ENCODE results near the gene MAP3K4.

MAP3K4 gene

DNA sequence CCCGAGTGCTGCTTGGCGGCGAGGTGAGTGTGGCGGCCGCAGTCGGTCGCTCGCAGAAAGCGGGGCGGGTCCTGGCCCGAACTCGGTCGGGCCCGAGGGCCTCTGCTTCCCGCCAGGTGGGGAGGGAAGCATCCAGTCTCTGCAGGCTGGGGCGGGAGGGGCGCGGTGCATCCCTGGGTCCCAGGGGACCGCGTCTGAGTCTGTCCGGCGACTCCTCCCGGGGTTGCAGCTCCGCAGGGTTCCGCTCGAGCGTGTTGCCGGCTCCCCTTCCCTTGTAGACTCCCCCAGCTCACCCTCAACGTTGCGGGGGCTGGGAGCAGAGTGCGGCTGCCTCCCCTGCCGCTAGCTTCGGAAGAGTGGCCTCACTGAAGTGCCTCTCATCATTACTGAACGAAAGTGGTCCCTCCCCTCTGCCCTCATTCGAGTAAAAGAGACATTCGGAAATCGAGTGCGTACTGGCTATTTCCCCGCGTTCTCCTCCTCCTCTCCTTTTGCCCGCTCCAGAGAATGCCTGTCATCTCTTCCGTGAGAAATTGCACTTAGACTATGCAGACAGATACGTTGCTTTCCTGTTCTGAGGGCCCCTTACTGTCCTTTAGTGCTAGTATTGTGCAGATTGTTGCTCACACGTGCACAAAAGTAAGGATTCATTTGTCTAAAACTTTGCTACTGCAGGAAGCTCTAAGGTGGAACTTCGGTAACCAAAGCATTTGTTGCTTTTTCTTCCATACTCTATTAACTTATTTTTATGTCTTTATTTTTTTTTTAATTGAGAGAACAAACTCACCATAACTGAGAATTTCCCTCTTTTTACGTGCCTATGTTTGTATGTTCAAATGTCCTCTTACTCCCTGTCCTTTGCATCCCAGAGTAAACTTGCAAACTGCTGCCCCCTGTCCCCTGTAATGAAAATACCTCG is 751 bp downstream of the MAP3K4 start:
- peak overlapping the region; percentile 76 for H3K4me3 ChIP-seq (ENCODE audit: low read depth, low read length)
- TF ChIP-seq, protein P1, sequence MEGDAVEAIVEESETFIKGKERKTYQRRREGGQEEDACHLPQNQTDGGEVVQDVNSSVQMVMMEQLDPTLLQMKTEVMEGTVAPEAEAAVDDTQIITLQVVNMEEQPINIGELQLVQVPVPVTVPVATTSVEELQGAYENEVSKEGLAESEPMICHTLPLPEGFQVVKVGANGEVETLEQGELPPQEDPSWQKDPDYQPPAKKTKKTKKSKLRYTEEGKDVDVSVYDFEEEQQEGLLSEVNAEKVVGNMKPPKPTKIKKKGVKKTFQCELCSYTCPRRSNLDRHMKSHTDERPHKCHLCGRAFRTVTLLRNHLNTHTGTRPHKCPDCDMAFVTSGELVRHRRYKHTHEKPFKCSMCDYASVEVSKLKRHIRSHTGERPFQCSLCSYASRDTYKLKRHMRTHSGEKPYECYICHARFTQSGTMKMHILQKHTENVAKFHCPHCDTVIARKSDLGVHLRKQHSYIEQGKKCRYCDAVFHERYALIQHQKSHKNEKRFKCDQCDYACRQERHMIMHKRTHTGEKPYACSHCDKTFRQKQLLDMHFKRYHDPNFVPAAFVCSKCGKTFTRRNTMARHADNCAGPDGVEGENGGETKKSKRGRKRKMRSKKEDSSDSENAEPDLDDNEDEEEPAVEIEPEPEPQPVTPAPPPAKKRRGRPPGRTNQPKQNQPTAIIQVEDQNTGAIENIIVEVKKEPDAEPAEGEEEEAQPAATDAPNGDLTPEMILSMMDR (IDR thresholded peaks at IDR 0.05; ENCODE audit: low read depth, low read length, missing control alignments) = peak; percentile 84
- DNase-seq (ENCODE audit: low read depth) = no peak
- in situ Hi-C loops (cut with HindIII; ENCODE audit: low sequenced_read_pairs) = loop anchor here (10.0 kb wide), 1 partner anchor 52 kb away; no protein-coding TSS in a partner anchor

DNA sequence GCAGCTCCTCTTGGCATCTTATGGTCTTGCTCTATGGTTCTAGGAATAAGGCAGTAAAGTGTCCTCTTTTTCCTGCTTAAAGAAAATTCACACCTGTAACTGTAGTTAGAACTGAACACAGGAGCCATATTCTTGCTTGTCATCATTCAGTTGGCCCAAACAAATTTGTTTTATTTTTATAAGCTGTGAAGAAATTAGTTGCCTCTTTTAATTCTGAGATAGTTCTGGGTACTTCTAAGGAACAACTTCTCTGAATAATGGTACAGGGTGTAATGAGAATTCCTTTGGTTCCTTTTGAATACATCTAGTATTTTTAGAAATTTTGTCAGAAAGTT is 1.4 kb downstream of the MAP3K4 start:
- TF ChIP-seq, protein P1 (IDR thresholded peaks at IDR 0.05; ENCODE audit: low read depth, low read length, missing control alignments) = no peak
- peak overlapping the region; percentile 76 for H3K4me3 ChIP-seq (ENCODE audit: low read depth, low read length)
- in situ Hi-C loops (cut with HindIII; ENCODE audit: low sequenced_read_pairs) = loop anchor here (10.0 kb wide), 1 partner anchor 52 kb away; no protein-coding TSS in a partner anchor
- DNase-seq (ENCODE audit: low read depth) = no peak

DNA sequence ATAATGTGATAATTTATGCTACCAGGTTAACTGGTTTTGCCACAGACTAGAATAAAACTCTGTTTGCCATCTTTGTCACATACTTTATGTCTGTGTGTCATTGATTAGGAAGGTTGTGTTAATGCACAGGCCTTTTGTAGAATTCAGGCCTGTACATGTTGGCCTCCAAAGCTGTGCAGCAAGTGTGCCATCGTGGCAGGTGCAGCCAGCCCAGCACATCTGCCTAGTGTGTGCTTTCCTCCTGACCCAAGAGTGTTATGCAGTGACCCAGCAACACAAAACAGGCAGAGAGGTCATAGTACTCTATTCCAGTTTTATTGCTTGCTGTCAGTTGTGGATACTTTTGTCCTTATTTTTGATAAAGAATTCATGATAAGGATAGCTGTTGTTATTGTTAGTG is 3.7 kb downstream of the MAP3K4 start:
- in situ Hi-C loops (cut with HindIII; ENCODE audit: low sequenced_read_pairs) = loop anchor here (10.0 kb wide), 1 partner anchor 50 kb away; no protein-coding TSS in a partner anchor
- H3K4me3 ChIP-seq (ENCODE audit: low read depth, low read length) = no peak overlapping the region
- TF ChIP-seq, protein P1 (IDR thresholded peaks at IDR 0.05; ENCODE audit: low read depth, low read length, missing control alignments) = no peak
- DNase-seq (ENCODE audit: low read depth) = no peak

DNA sequence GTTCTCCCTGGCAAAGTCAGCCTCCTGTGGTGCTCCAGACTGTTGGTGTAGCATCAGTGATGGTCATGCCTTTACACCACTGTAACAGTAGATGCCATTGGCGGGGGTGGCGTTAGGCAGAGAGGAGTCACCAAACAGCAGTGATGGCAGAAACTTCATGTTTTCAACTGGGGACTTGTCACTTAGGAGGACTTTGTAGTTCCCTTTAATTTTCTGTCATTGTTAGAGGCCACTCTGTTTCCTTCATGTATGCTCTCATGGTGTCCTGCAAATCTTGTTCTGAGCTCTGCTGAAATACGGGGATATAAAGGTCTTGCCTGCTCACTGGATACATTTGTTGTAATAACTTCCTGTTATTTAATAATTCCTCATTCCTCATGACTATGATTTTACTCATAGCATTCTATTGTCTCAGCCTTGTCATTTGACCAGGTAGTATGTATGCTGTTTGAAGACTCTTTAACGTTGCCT is 4.6 kb downstream of the MAP3K4 start:
- no peak for DNase-seq (ENCODE audit: low read depth)
- no peak overlapping the region for H3K4me3 ChIP-seq (ENCODE audit: low read depth, low read length)
- in situ Hi-C loops (cut with HindIII; ENCODE audit: low sequenced_read_pairs) = loop anchor here (10.0 kb wide), 1 partner anchor 49 kb away; no protein-coding TSS in a partner anchor
- TF ChIP-seq, protein P1 (IDR thresholded peaks at IDR 0.05; ENCODE audit: low read depth, low read length, missing control alignments) = no peak

DNA sequence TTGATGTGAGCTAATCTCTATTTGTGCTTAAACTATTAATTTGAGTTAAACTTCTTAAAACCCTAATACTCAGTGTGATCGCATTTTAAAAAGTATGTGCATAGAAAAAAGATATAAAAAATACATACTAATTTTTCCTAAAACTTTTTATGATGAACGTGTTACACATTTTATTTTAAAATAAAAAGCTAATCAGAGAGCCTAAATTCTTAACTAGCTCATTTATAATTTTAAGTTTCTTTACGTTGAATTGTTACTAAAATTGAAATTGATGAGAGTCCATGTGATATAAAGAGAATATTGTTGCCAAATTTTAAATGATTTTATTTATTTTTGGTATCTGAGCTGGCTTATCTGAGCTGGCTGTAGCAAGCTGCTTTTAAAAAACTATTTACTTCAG is 6.6 kb downstream of the MAP3K4 start:
- TF ChIP-seq, protein P1 (IDR thresholded peaks at IDR 0.05; ENCODE audit: low read depth, low read length, missing control alignments) = no peak
- DNase-seq (ENCODE audit: low read depth) = no peak
- no peak overlapping the region for H3K4me3 ChIP-seq (ENCODE audit: low read depth, low read length)
- in situ Hi-C loops (cut with HindIII; ENCODE audit: low sequenced_read_pairs) = loop anchor here (10.0 kb wide), 1 partner anchor 47 kb away; no protein-coding TSS in a partner anchor

DNA sequence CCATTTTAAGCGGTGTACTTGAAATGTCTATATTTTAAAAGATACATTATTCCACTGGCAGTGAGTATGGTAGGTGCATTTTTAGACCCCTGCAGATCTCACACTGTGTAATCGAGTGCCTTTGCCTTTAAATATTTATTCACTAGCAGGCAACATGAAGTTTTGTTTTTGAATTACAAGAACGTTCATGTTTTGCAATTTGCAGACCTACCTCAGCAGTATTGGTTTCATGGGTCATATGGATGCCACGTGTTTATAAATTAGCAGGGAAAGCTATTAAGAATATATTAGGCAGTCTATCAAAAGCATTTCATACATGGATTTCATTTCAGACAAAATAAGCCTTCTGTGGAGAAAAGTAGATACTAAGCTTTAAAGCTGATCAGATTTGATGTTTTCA is 7.2 kb downstream of the MAP3K4 start:
- H3K4me3 ChIP-seq (ENCODE audit: low read depth, low read length) = no peak overlapping the region
- TF ChIP-seq, protein P1 (IDR thresholded peaks at IDR 0.05; ENCODE audit: low read depth, low read length, missing control alignments) = no peak
- no peak for DNase-seq (ENCODE audit: low read depth)
- in situ Hi-C loops (cut with HindIII; ENCODE audit: low sequenced_read_pairs) = loop anchor here (10.0 kb wide), 1 partner anchor 46 kb away; no protein-coding TSS in a partner anchor

Data from astrocyte of the cerebellum (primary cell).